Esophagus (tissue), 2 donors: Measurements from ENCODE around the gene TCAF1. TPM values are rescaled to one million over a fixed set of nuclear protein-coding genes. Genes with fewer than 3 reads are reported as not detected.

Source experiments
- H3K27ac ChIP-seq, 2 donors: one replicate each; pipeline ENCODE4 v1.5.1; 2013; ENCODE audit warnings: low read depth in 2 of 2, mild to moderate bottlenecking in 2 of 2, inconsistent platforms in 1 of 2, low read length in 1 of 2, moderate library complexity in 1 of 2
- H3K27me3 ChIP-seq, 2 donors: one replicate each; pipeline ENCODE4 v1.6.1; 2013; ENCODE audit warnings: low read length in 2 of 2, control low read depth in 1 of 2, mild to moderate bottlenecking in 1 of 2; ENCODE audit not compliant: insufficient read depth in 2 of 2, control insufficient read depth in 1 of 2
- H3K36me3 ChIP-seq, 2 donors: one replicate each; pipeline ENCODE4 v1.6.1; 2013; ENCODE audit warnings: low read length in 1 of 2; ENCODE audit not compliant: control insufficient read depth in 2 of 2, insufficient read depth in 2 of 2
- H3K4me1 ChIP-seq, 2 donors: one replicate each; pipeline ENCODE4 v1.6.1; 2013; ENCODE audit warnings: low read length in 1 of 2; ENCODE audit not compliant: control insufficient read depth in 2 of 2, insufficient read depth in 2 of 2
- H3K4me3 ChIP-seq, 2 donors: one replicate each; pipeline ENCODE4 v1.5.1; 2013; ENCODE audit warnings: low read length in 2 of 2, mild to moderate bottlenecking in 2 of 2, low read depth in 1 of 2, moderate library complexity in 1 of 2
- H3K9me3 ChIP-seq, 2 donors: one replicate each; pipeline ENCODE4 v1.6.1; 2013; ENCODE audit warnings: mild to moderate bottlenecking in 2 of 2, low read depth in 1 of 2, low read length in 1 of 2, moderate library complexity in 1 of 2; ENCODE audit not compliant: control insufficient read depth in 2 of 2, insufficient read depth in 1 of 2
- WGBS, 2 donors: extraction: QIAGEN DNeasy Blood & Tissue Kit; methylation state at CpG; one replicate each; pipeline ENCODE4 v1.1.7; 2013; 5-methylcytosine and 5-hydroxymethylcytosine counted together
- polyA plus RNA-seq, 2 donors: library from polyadenylated mRNA; stranded (reverse); fragments of 200-250 nt; gene quantifications; one replicate each; pipeline ENCODE4 v1.2.3, GENCODE V29; 2013
- donor health status: healthy with polysubstance abuse.
- donor health status: Bipolar disorder and iron deficiency.

TCAF1 gene
- polyA plus RNA-seq, 2 donors, result 7.4 to 8.8 TPM

DNA sequence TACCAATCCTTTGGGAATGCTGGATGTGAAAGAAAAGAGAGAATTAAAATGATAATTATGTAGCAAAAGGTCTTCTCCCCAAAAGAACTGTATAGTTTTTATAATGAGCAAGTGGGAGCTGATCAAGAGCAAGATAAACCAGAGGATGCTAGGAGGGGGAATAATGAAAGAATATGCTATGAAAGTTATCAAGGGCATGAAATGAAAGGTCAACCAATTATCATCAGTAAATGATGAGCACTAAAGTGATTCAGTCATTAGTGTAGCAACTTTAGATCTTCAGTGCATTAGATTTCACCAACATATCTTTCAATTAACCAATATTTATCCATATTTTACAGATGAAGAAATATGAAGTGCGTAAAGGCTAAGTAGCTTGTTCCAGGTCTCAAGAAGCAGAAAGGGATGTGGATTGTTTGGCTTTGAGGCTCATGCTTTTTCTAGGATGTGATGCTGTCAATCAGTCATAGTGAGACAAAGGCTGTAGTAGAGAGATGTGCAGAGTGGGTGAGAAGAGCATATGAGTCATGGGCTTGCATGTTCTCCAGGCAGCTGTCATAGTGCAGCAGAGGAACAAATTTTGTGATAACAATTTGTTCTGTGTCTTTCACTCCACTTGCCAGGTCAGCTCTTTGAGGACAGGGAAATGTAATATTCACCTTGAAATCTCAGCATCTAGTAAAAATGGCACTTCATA lies 27.4 kb upstream of the TCAF1 start:
- Histone ChIP-seq H3K4me1 (no peaks in the 10 kb centered on the region), H3K27ac (no peak overlapping the region), H3K4me3 (no peak overlapping the region), H3K9me3 (peaks cover 0 to 2% of the 10 kb centered on the region in 2 donors), H3K27me3 (no peaks in the 10 kb centered on the region), H3K36me3 (no peaks in the 10 kb centered on the region)
- 90 to 95% methylated on average over 1 of the region's 1 CpG for WGBS, 2 donors

DNA sequence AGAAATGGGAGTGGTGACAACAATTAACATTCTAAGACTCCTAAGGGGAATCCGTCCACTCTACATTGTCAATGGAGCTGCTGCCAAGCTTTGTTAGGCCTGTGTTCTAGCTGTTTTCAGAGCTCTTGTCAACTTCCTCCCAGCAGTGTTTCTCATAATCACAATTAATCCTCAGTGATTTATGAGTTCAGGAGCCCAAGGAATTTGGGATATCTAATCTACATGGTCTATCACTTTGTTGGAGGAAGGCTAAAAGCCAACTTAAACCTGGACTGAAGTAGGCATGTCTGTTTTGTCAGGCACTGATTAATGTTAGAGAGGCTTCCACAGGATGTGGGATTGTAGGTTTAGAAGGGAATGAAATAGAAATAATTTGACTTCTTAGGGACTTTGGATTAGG lies 22.9 kb upstream of the TCAF1 start:
- Histone ChIP-seq H3K36me3 (no peaks in the 10 kb centered on the region), H3K27ac (no peak overlapping the region), H3K9me3 (no peaks in the 10 kb centered on the region), H3K4me1 (no peaks in the 10 kb centered on the region), H3K4me3 (no peak overlapping the region), H3K27me3 (no peaks in the 10 kb centered on the region)
- 63 to 79% methylated on average over 1 of the region's 1 CpG for WGBS, 2 donors

DNA sequence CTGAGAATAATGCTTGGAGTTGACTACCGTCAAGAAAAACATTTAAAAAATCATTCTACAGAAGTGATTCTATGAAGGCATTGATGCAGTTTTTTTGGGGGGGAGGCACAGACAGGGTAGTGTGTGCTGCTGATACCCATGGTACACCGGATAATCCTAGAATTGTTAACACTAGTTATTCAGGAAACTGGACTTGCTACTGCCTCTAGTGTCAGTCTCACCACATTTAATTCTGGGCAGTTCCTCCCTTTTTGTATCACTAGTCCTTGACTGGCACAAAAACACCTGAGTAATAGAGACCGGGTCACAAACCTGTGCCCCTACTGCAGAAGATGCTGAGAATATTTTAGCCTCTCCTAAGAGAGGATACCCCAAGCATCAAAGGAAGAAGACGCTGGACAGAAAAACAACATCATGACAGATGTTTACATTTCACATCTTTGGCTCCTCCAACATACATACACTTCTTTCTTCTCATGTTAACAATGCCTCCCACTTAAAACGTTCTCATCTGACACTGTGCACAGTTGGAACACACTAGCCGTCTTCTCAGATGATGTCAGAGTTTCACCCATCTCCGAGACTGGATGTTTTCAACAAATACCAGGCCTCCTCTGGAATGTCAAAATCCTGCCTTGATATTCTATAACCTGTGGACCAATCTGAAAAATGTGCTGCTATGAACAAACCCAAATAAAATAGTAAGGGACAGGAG lies 13.1 kb upstream of the TCAF1 start:
- H3K27ac ChIP-seq, result no peak overlapping the region
- no peaks in the 10 kb centered on the region for H3K27me3 ChIP-seq
- no peaks in the 10 kb centered on the region for H3K36me3 ChIP-seq
- H3K4me3 ChIP-seq, result no peak overlapping the region
- no peaks in the 10 kb centered on the region for H3K4me1 ChIP-seq
- WGBS, 2 donors, result 56 to 64% methylated on average over 7 of the region's 7 CpGs
- no peaks in the 10 kb centered on the region for H3K9me3 ChIP-seq

DNA sequence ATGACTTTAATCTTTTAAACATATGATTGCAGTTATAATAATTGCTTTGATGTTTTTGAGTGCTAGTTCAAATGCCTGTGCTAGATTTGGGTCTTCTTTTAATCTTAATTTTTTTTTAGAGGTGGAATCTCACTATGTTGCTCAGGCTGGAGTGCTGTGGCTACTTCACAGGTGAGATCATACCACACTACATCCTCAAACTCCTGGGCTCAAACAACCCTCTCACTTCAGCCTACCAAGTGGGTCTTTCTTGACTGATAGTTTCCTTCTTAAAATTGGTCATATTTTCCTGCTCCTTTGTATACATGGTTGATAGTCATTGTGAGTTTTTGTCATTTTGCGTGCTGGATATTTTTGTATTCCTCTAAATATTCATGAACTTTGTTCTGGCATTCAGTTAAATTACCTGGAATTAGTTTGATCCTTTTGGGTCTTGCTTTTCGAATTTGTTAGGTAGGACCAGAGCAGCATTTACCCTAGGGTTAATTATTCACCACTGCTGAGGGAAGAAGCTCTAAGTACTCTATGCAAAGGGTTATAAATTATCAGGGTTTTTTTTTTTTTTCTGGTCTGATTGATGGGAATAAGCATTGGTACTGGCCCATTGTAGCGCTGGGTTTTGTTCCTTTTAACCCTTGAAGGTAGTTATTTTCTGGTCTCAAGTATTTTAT lies 12.1 kb upstream of the TCAF1 start:
- no peaks in the 10 kb centered on the region for H3K9me3 ChIP-seq
- no peaks in the 10 kb centered on the region for H3K4me1 ChIP-seq
- no peak overlapping the region for H3K27ac ChIP-seq
- H3K27me3 ChIP-seq, result no peaks in the 10 kb centered on the region
- 66 to 71% methylated on average over 3 of the region's 3 CpGs for WGBS, 2 donors
- no peaks in the 10 kb centered on the region for H3K36me3 ChIP-seq
- H3K4me3 ChIP-seq, result no peak overlapping the region

DNA sequence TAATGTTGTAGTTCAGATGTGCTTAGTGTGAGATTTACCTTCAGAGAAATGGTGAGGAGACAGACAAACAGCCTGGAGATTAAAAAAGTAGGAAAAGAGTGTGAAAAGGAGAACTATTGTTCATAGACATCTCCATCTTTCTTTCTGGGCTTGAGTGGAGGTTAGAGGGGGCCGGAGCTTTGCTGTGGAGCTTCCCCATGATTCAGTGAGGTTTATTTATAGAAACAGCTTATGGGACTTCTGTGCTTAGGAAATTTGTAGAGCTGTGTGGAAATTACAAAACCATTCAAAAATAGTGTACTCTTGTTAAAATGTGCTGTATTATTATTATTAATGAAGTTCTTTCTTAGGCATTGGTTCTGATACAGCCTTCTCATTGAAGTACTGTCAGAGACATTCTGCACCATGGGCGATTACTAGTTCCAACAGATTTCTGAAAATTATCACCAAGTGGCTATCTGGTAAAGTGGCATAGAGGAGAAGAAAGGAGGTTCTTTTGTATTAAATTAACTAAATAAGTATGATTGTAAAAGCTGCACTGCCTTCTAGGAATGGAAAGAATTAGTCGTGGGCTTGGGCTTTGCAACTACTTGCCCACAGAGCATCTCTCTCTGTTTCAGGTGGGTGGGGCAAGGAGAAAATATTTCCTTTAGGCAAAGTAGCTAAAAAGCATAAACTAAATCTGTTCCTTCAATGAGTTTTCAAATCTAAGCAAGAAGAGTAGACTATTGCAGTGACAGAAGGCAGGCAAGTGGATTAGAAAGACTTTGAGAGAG lies 8.7 kb upstream of the TCAF1 start:
- no peak overlapping the region for H3K27ac ChIP-seq
- WGBS, 2 donors, result 53 to 62% methylated on average over 3 of the region's 3 CpGs
- H3K4me1 ChIP-seq, result peaks cover 0 to 2% of the 10 kb centered on the region in 2 donors
- no peaks in the 10 kb centered on the region for H3K27me3 ChIP-seq
- no peak overlapping the region for H3K4me3 ChIP-seq
- no peaks in the 10 kb centered on the region for H3K9me3 ChIP-seq
- H3K36me3 ChIP-seq, result no peaks in the 10 kb centered on the region

DNA sequence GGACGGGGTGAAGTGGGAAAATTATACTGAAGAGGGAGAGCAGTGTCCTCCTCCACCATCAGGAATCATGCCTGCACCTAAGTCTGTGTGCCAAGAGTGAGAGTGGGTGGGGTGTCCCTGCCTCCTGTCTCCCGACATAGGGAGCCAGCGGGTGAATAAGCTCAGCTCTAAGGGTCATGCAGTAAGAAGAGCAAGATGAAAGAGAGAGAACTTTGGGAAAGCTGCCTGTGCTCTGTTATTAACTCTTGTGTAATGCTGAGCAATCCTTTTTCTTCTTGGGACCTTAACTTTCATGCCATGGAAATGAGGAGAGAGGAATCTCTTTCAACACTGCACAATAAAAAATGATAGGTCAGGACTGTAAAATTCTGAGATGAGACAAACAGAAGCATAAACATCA lies 7.9 kb upstream of the TCAF1 start:
- H3K4me3 ChIP-seq, result no peak overlapping the region
- peaks cover 0 to 2% of the 10 kb centered on the region in 2 donors for H3K4me1 ChIP-seq
- no peaks in the 10 kb centered on the region for H3K36me3 ChIP-seq
- 68 to 69% methylated on average over 3 of the region's 3 CpGs for whole genome bisulfite sequencing, 2 donors
- no peak overlapping the region for H3K27ac ChIP-seq
- no peaks in the 10 kb centered on the region for H3K27me3 ChIP-seq
- H3K9me3 ChIP-seq, result no peaks in the 10 kb centered on the region

DNA sequence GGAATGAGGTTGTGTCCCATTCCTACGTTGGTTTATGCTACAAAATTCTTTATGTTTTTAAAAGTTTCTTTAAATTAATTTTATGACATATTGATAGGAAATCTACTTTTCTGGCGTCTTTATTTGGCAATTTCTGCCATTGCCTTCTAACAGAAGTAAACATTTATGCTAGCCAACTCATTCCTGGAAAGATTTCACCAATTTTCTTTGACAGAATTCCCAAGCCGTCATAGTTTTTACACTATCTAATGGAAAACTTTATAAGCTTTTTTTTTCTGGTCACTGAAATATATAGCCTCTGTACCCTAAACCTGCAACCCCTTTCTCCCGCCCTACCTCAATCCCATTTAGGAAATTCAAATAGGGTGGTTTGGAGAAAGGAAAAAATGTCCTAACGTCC lies 6.1 kb upstream of the TCAF1 start:
- H3K27me3 ChIP-seq, result no peaks in the 10 kb centered on the region
- WGBS, 2 donors, result 65 to 72% methylated on average over 5 of the region's 5 CpGs
- no peaks in the 10 kb centered on the region for H3K9me3 ChIP-seq
- H3K36me3 ChIP-seq, result no peaks in the 10 kb centered on the region
- no peak overlapping the region for H3K27ac ChIP-seq
- H3K4me1 ChIP-seq, result peaks cover 0 to 2% of the 10 kb centered on the region in 2 donors
- no peak overlapping the region for H3K4me3 ChIP-seq

DNA sequence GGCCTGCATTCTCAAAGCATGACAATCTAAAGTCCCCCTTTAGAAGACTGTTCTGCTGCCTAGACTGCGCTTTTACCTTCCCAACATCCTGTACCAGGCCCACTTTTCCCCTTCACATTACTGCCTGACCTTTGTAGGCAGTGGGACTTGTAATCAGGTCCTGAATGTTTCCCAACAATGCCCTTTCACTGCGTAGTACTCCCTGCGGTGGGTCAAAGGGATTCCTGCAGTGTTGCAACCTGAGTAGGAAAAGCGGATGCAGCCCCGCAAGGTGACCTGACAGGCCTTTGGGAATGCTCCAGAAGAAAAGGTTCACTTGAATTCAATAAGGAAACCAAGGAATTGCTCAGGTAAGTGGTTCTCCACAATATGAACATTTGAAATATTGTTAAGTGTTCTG lies 4.9 kb upstream of the TCAF1 start:
- Histone ChIP-seq H3K27ac (no peak overlapping the region), H3K27me3 (no peaks in the 10 kb centered on the region), H3K4me1 (peaks cover 0 to 2% of the 10 kb centered on the region in 2 donors), H3K9me3 (no peaks in the 10 kb centered on the region), H3K4me3 (no peak overlapping the region), H3K36me3 (no peaks in the 10 kb centered on the region)
- 95% methylated on average over 5 of the region's 5 CpGs for WGBS, 2 donors

DNA sequence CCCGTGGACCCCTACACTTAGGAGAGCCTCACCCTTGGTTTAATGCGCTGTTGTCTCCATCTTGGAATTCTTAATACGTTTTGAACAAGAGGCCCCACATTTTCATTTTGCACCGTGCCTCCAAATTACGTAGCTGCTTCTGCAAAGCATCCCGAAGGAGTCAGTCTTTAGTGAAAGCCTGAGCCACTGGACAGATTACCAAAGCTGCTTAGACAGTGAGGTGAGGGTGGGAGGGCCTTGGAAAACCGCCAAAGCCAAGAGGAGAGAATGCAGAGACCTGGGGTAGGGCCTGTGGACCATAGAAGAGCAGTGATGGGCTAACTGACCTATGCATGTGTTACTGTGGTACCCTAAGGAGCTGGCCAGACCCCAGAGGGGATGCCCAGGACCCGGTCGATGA lies 4.2 kb upstream of the TCAF1 start:
- H3K4me1 ChIP-seq, result peaks cover 0 to 2% of the 10 kb centered on the region in 2 donors
- no peak overlapping the region for H3K27ac ChIP-seq
- no peak overlapping the region for H3K4me3 ChIP-seq
- no peaks in the 10 kb centered on the region for H3K36me3 ChIP-seq
- H3K9me3 ChIP-seq, result no peaks in the 10 kb centered on the region
- H3K27me3 ChIP-seq, result no peaks in the 10 kb centered on the region
- 86% methylated on average over 9 of the region's 9 CpGs for WGBS, 2 donors
